Measurements from ENCODE around the gene TMEM115.
A peak's percentile ranks its signal among the peaks of the same experiment; 100 is the strongest.

TMEM115 gene

GRCh38 chr3:50330330-50330729 is 29.0 kb downstream of the TMEM115 start:
- no peak for DNase-seq

- peak; percentile 94 for DNase-seq
Observed at GRCh38 chr3:50327943-50328691, 31.2 kb downstream of the TMEM115 start, which contains the start of gene TUSC2. Gene TUSC2, minus strand, starts transcription at chr3:50328223. Its CDS starts 124 bp downstream, at chr3:50328099.

DNA sequence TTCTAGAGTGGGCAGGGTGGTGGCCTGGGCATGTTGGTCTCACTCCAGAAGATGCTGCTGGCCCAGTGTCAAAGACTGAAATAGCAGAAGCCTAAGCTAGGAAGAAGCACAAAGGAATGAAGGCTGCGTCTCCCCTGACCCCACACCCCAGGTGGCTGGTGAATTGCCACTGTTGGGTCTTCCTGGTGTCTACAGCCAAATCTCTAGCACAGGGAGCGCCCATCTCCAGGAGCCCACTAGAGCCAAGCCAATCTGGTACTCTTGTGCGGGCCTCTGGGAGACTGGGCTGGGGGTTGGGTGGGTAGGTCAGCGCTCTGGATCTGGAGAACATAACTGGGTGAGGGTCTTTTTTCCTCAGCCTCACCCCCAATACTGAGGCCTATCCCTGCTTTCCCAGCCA is 32.2 kb downstream of the TMEM115 start:
- no peak for DNase-seq

DNA sequence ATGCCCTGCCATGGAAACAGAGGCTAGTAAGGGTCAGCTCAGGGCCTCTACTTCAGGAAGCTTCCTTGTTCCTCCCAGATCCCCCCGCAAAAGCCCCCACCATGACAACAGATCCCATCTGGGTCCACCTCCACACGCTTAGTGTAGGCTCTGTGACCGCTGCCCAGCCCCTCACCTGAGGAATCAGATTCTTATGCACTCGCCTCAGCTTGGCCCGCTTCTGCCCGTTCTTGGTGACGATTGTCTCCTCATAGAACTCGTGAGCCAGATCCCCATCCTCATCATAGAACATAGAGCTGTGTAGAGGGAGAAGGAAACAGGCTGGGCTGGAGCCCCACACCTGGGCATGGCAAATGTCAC is 33.2 kb downstream of the TMEM115 start:
- no peak for DNase-seq

GRCh38 chr3:50325497-50326181 is 33.7 kb downstream of the TMEM115 start:
- DNase-seq, result no peak

- DNase-seq, result no peak
Observed at GRCh38 chr3:50325113-50325480, 34.2 kb downstream of the TMEM115 start.

DNA sequence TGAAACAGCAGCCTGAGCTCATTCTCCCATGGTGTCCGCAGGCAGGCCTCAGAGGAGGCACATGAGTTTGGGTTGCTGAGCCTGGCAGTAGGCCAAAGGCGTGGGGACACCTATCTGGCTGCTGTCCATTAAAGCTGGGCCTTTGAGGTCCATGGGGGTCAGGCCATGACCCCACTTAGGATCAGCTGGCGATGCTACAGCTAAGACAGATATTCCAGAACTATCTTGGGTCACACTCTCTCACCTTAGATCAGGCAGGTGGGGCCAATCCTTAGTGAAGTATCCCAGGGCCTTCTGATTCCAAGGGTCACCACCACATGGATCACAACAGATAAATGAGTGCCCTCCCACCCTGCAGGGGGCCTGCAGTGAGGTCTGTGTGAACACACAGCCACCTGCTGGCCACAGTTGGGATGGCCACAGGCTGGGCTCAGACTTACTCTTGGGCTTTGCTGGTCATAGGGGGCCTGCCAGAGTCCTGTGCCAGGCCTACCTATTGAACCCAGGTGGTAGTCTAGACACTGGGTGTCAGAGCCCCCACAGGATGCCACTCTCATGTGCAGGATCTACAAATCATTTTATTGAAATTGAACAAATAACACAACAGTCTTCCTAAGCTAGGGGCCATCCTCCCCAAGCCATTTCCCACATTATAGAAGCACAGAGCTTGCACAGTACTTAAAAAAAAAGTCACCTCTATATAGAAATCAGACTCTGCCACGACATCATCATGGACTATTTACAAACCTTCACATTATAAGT is 34.8 kb downstream of the TMEM115 start:
- DNase-seq, result peak; percentile 39

DNA sequence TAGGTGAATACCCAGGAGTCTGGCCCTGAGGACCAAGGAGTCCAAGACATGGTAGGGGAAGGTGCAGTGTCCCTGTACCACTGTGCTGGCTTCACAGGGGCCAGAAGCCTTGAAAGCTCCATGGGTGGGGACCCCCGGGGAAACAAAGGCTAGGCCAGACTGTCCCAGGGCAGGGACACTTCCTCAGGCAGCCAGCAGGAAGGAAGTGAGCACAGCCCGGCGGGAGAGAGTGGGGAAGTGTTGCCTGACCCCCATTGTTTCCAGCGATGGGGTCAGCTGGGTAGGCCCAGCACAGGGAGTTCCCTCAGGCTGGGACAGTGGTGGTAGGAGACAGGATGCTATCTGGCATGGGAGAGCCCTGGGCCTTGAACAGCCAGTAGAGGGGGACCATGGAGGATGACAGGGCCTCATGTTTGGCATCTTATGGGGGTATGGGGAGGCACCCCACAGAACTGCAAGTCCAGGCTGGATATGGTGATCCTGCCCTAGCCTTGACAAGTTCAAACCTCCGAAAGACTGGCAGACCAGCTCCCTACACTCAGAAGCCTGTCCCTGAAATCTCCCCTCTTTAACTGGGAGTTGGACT is 35.6 kb downstream of the TMEM115 start:
- no peak for DNase-seq

GRCh38 chr3:50323092-50323600 is 36.2 kb downstream of the TMEM115 start:
- DNase-seq, result no peak

GRCh38 chr3:50322386-50323091 is 36.8 kb downstream of the TMEM115 start, which contains the start of gene HYAL2:
Gene HYAL2, minus strand, starts transcription at chr3:50322745. Its CDS starts 2,256 bp downstream, at chr3:50320489.
- no peak for DNase-seq

GRCh38 chr3:50322115-50322385 is 37.3 kb downstream of the TMEM115 start:
- DNase-seq, result no peak

- peak; percentile 91 for DNase-seq
Observed at GRCh38 chr3:50321336-50322114, 37.8 kb downstream of the TMEM115 start.

DNA sequence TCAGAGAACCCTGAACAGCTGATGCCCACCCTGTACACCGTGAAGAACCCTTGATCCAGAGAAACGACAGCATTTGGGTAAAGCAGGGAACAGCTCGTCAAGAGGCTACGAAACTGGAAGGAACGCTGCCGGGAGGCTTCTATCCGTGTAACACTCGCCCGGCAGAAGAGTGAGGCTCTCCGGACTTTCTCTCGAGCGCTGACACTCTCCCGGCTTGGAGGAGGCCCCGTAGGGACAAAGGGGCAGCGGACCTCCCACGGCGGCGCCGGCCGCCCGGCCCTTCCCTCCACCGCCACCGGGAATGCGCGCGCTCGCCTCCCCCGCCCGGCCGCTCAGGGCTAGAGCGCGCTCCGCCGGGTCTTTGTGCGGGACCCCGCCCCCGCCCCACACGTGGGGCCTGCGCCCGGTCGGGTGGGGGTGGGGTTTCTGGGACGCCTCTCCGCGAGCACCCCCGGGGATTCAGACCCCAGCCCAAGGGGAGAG is 38.4 kb downstream of the TMEM115 start:
- peak; percentile 40 for DNase-seq

GRCh38 chr3:50319894-50320625 is 39.3 kb downstream of the TMEM115 start:
- no peak for DNase-seq

DNA sequence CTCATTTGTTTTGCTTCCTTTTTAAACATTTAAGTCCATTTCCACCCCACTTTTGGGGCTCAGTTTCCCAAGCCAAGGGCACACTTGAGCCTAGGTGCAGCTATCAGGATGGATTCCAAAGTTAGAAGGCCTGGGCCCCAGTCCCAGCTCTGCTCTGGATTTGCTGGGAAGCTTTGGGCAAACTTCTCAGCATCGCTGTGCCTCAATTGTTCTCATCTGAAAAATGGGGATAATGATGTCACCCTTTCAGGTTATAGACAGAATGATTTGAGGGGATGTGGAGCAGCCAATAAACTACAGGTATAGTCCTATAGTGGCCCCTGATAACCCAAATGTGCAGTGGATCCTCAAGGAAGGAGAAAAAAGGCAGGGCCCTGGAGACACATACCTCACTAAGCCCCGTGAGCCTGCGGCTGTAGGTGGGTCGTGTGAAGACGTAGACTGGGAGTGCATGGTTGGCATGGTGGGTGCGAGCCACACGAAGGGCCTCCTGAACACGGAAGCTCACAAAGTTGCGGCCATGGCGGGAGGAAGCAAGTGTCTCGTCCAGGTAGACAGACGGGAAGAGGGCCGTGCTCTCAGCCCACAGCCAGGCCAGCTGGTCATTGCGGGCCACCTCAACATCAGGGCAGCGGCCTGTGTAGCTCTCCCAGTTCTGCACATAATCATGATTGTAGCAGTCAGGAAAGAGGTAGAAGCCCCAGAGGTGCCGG is 40.0 kb downstream of the TMEM115 start:
- DNase-seq, result no peak

DNA sequence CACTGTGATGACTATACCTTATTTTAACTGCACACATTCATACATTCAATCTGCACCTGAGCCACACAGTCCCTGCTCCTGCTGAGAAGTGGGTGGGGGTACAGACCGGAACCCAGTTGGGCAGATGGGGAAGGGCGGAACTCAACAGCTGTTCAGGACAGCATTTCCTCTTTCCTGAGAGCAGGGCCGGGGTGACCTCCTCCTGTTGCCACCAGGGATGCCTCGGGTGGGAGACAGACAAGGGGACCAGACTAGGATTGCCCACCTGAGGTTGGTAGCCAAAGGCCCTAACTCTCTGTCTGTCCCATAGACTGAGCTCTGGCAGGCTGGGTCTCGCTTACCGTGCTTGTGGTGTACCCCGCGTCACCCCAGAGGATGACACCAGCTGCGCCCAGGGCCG is 40.7 kb downstream of the TMEM115 start:
- DNase-seq, result no peak

DNA sequence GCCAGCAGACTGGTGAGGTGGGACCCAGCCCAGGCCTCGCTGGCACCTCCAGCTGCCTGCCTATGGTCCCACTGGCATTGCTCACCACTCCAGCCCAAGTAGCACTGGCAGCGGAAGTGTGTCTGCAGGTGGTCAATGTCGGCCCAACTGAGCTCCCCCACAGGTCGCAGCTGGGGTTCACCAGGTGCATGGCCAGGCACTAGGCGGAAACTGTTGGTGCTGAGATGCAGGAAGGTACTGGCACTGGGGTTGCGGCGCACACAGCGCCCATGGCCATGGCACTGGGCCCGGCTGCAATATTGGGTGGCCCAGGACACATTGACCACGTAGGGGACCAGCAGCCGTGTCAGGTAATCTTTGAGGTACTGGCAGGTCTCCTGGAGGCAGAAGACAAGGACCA is 41.2 kb downstream of the TMEM115 start:
- no peak for DNase-seq

DNA sequence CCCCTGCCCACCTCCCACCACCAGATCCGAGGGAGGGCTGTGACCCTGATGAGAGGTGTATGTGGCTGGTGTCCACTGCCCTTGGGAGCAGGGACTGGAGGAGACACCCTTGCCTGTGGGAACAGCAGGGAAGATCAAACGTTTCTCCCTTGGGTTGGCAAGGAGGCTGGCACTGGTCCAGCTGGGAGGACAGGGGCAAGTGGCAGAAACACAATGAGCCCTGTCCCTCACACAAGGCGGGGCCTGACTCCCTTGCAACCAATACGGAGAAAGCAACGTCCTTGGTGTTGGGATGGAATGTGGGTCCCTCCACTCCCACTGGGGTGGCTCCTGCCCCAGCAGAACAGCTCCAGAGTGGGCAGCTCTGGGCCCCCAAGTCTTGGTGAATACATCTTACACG is 42.0 kb downstream of the TMEM115 start:
- DNase-seq, result no peak

- no peak for DNase-seq
Observed at GRCh38 chr3:50316657-50317242, 42.6 kb downstream of the TMEM115 start.

DNA sequence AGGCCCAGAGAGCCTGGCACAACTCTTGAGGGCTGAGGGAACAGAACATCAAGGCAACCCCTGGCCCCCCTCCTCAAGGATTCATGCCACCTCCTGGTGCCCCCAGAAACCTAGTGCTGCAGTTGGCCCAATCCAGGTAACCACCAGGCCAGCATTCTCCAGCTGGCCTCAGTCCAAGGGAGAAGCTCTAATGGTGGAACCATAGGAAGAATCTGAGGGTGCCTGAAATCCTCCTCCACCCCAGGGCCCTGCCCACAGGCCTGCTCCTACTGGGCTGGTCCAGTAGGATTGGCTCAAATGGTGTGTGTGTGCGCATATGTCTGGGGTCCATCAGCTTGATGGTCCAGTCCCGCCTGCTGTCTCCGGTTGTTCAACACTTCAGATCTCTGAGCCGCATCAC is 44.5 kb downstream of the TMEM115 start:
- no peak for DNase-seq

Data from HCEC 1CT (cell line).